Suprapubic skin (tissue), 4 donors: Measurements from ENCODE around the gene NRXN3. TPM values are rescaled to one million over a fixed set of nuclear protein-coding genes. Genes with fewer than 3 reads are reported as not detected.
A peak's percentile ranks its signal among the peaks of the same experiment; 100 is the strongest.

Experiments used
- DNase-seq, 2 donors: peaks; one replicate each; pipeline ENCODE4 v3.0.0-alpha.2; 2019; ENCODE audit warnings: low spot score in 2 of 2
- H3K27ac ChIP-seq: fragments of 200-600 bp; sonication (generic); one replicate; pipeline ENCODE4 v1.5.1; 2019
- H3K27me3 ChIP-seq: fragments of 200-600 bp; sonication (generic); one replicate; pipeline ENCODE4 v1.5.1; 2019
- H3K36me3 ChIP-seq: fragments of 200-600 bp; sonication (generic); one replicate; pipeline ENCODE4 v1.5.1; 2019
- H3K4me1 ChIP-seq: fragments of 200-600 bp; sonication (generic); one replicate; pipeline ENCODE4 v1.5.1; 2019
- H3K4me3 ChIP-seq: fragments of 200-600 bp; sonication (generic); one replicate; pipeline ENCODE4 v1.5.1; 2019; ENCODE audit warnings: mild to moderate bottlenecking
- H3K9me3 ChIP-seq: fragments of 200-600 bp; sonication (generic); one replicate; pipeline ENCODE4 v1.5.1; 2019
- EP300 ChIP-seq: sonication (generic); formaldehyde crosslinking; IDR thresholded peaks from one replicate; pipeline ENCODE4 v1.6.1; 2017; ENCODE audit warnings: antibody characterized with exemption
- POLR2A ChIP-seq, 2 donors: fragments of 450-650 bp; IDR thresholded peaks; one replicate each; pipeline ENCODE4 v1.6.1; 2017; ENCODE audit warnings: antibody characterized with exemption in 2 of 2, mild to moderate bottlenecking in 2 of 2, moderate library complexity in 2 of 2
- POLR2AphosphoS5 ChIP-seq, 3 donors: sonication (generic); formaldehyde crosslinking; IDR thresholded peaks; one replicate each; pipeline ENCODE4 v1.6.1; 2017; ENCODE audit warnings: antibody characterized with exemption in 3 of 3
- WGBS: methylation state at CpG from one replicate; pipeline ENCODE4 v1.1.5; 2018; 5-methylcytosine and 5-hydroxymethylcytosine counted together
- total RNA-seq, 4 donors: library from RNA; depleted of rRNA; stranded (reverse); fragments of >200 nt; gene quantifications; one replicate each; pipeline ENCODE4 v1.1.0, GENCODE V29; 2016
- TF ChIP-seq, protein P1 (sequence below), 2 donors: fragments of 200-600 bp in 1 of 2; fragments of 450-650 bp in 1 of 2; sonication (generic) in 1 of 2; IDR thresholded peaks; one replicate each; pipeline ENCODE4 v1.5.1; 2016 to 2019; ENCODE audit warnings: antibody characterized with exemption in 2 of 2, mild to moderate bottlenecking in 1 of 2, moderate library complexity in 1 of 2

The NRXN3 gene
- total RNA-seq, 4 donors from 2014 or later: 0.79 to 4.3 (median 3.3) TPM

DNA sequence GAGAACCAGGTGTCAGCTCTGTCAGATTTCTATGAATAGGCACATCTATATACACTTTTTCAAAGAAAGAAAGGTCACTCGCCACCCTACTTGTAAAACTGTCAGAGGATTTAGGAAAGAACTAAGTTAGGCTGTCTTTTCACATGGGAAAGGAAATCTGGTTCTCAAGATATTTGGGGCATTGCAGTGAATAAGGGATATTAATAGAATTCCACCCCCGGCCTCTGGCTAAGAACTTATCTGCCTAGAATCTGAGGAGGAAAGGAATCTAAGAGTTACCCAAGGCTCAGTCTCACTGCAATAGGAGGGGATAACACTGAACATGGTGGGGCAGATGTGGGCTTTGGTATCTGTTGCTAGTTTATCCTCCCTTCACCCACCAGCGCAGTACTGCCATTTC is 677.6 kb downstream of the NRXN3 start:
- Histone ChIP-seq H3K36me3 (no peaks in the 10 kb centered on the region), H3K4me1 (no peaks in the 10 kb centered on the region), H3K27ac (no peak overlapping the region), H3K27me3 (peaks cover 4% of the 10 kb centered on the region), H3K4me3 (no peak overlapping the region), H3K9me3 (no peaks in the 10 kb centered on the region)
- 71% methylated on average over 3 of the region's 3 CpGs for WGBS
- DNase-seq: no peak
- TF ChIP-seq EP300 (no peak), POLR2AphosphoS5 (IDR thresholded peaks at IDR 0.05) (no peak), POLR2A (IDR thresholded peaks at IDR 0.05) (no peak)
- TF ChIP-seq, protein P1, sequence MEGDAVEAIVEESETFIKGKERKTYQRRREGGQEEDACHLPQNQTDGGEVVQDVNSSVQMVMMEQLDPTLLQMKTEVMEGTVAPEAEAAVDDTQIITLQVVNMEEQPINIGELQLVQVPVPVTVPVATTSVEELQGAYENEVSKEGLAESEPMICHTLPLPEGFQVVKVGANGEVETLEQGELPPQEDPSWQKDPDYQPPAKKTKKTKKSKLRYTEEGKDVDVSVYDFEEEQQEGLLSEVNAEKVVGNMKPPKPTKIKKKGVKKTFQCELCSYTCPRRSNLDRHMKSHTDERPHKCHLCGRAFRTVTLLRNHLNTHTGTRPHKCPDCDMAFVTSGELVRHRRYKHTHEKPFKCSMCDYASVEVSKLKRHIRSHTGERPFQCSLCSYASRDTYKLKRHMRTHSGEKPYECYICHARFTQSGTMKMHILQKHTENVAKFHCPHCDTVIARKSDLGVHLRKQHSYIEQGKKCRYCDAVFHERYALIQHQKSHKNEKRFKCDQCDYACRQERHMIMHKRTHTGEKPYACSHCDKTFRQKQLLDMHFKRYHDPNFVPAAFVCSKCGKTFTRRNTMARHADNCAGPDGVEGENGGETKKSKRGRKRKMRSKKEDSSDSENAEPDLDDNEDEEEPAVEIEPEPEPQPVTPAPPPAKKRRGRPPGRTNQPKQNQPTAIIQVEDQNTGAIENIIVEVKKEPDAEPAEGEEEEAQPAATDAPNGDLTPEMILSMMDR (IDR thresholded peaks at IDR 0.05): no peak

DNA sequence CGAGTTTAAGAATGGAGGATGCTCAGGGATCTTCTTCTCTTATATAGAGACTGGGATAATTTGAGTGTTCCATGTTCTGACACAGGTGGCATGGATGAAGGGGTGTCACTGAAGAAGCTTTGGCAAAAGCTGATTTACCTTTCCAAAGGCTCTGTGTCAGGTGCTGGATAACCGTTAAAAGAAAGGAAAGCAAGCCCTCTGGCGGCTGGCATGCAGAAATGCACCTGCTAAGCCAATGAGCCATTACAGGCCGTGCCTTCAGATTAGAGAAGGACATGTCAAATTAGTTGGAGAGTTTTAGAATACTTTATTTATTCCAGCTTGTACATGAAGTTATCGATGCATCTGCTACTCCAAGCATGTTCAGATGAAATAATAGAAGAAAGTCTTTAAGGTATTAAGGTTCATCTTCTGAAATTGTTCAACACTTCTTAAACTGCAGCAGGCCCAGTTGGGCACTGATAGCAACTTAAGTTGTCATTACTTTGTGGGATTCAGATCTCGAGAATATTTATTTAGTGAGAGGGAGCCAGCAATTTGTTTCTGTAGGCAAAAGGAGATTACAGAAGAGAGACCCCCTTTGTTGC is 678.2 kb downstream of the NRXN3 start:
- no peak for DNase-seq
- Histone ChIP-seq H3K4me3 (no peak overlapping the region), H3K36me3 (no peaks in the 10 kb centered on the region), H3K4me1 (no peaks in the 10 kb centered on the region), H3K27me3 (peaks cover 4% of the 10 kb centered on the region), H3K27ac (no peak overlapping the region), H3K9me3 (no peaks in the 10 kb centered on the region)
- TF ChIP-seq POLR2AphosphoS5 (IDR thresholded peaks at IDR 0.05) (no peak), POLR2A (IDR thresholded peaks at IDR 0.05) (no peak)
- TF ChIP-seq, protein P1 (IDR thresholded peaks at IDR 0.05): peak; percentile 37 to 82
- 20% methylated on average over 6 of the region's 6 CpGs for WGBS

DNA sequence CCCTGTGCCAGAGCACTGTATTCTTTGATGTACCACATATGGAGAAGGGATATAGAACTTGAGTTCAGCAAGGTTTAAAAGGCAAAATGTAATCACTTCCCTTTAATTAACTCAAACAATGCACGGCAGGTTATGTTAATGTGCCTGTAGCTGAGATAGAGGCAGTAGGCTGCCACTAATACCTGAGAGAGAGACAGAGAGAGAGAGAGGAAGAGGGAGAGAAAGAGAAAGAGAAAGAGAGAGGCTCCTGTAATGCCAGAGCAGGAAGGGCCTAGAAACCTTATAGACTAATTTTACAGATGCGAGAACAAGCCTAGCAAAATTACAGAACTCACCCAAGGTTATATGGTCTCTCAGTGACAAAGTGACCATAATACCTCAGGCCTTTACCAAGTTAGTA is 679.8 kb downstream of the NRXN3 start:
- 71% methylated on average over 2 of the region's 2 CpGs for WGBS
- TF ChIP-seq POLR2A (IDR thresholded peaks at IDR 0.05) (no peak), EP300 (no peak), POLR2AphosphoS5 (IDR thresholded peaks at IDR 0.05) (no peak)
- TF ChIP-seq, protein P1 (IDR thresholded peaks at IDR 0.05): no peak
- DNase-seq: no peak

DNA sequence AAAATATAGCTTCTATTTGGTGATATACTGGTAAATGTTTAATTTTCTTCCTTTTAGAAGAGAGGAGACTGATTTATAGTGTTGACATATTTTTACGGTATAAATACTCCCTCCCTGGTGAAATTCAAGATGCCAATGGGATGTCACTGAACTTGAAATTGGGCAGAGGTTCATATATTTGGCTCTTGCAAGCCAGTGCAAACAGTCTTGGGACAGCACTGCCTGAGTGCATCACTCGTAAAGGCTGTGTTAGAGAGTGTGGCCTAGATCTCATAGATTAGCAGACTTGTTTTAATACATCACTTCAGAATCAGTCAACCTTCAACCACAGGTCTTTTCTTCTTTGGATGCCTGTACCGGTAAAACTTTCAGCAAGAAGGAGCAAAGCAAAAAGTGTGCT is 681.0 kb downstream of the NRXN3 start:
- no peaks in the 10 kb centered on the region for H3K4me1 ChIP-seq
- no peak overlapping the region for H3K4me3 ChIP-seq
- peaks cover 4% of the 10 kb centered on the region for H3K27me3 ChIP-seq
- TF ChIP-seq POLR2A (IDR thresholded peaks at IDR 0.05): no peak
- TF ChIP-seq, protein P1 (IDR thresholded peaks at IDR 0.05): no peak
- no peak for TF ChIP-seq EP300
- TF ChIP-seq POLR2AphosphoS5 (IDR thresholded peaks at IDR 0.05): no peak
- H3K27ac ChIP-seq: no peak overlapping the region
- H3K9me3 ChIP-seq: no peaks in the 10 kb centered on the region
- no peak for DNase-seq
- WGBS: 62% methylated on average over 3 of the region's 3 CpGs
- no peaks in the 10 kb centered on the region for H3K36me3 ChIP-seq

More for the DNA sequence above, 679.8 kb downstream of the NRXN3 start:
- Histone ChIP-seq H3K9me3 (no peaks in the 10 kb centered on the region), H3K27me3 (peaks cover 4% of the 10 kb centered on the region), H3K36me3 (no peaks in the 10 kb centered on the region), H3K4me3 (no peak overlapping the region), H3K4me1 (no peaks in the 10 kb centered on the region), H3K27ac (no peak overlapping the region)

DNA sequence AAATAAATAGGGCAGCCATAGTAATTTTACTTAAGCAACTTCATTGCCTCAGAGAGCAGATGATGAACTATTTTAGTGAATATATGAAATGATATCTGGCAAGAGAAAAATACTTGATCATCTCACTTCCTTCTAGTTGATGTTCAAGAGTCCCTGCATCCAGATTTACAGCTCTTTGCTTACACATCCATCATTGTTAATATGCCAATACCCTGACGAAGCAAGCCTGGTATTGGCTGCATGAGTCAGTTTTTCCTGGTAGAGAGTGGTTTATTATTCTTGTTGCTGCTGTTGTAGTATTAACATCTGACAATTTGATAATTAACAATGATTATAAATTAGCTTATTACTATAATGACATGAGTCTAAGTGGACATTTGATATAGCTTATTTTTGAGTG is 681.9 kb downstream of the NRXN3 start:
- no peaks in the 10 kb centered on the region for H3K9me3 ChIP-seq
- WGBS: 41% methylated on average over 1 of the region's 1 CpG
- H3K27ac ChIP-seq: no peak overlapping the region
- no peak overlapping the region for H3K4me3 ChIP-seq
- no peaks in the 10 kb centered on the region for H3K4me1 ChIP-seq
- no peaks in the 10 kb centered on the region for H3K36me3 ChIP-seq
- no peak for DNase-seq
- TF ChIP-seq, protein P1 (IDR thresholded peaks at IDR 0.05): no peak
- TF ChIP-seq POLR2AphosphoS5 (IDR thresholded peaks at IDR 0.05) (no peak), EP300 (no peak), POLR2A (IDR thresholded peaks at IDR 0.05) (no peak)
- H3K27me3 ChIP-seq: peaks cover 1% of the 10 kb centered on the region
